GM12873 (cell line): Measurements from ENCODE around the gene PAK2.

Source experiments
- TF ChIP-seq, protein P1 (sequence below): IDR thresholded peaks from 2 replicates; pipeline ENCODE4 v1.5.1; 2012; ENCODE audit warnings: low read depth, mild to moderate bottlenecking, moderate library complexity, low read length, control low read depth; ENCODE audit not compliant: insufficient read depth; ENCODE audit errors: missing control alignments

The PAK2 gene

DNA sequence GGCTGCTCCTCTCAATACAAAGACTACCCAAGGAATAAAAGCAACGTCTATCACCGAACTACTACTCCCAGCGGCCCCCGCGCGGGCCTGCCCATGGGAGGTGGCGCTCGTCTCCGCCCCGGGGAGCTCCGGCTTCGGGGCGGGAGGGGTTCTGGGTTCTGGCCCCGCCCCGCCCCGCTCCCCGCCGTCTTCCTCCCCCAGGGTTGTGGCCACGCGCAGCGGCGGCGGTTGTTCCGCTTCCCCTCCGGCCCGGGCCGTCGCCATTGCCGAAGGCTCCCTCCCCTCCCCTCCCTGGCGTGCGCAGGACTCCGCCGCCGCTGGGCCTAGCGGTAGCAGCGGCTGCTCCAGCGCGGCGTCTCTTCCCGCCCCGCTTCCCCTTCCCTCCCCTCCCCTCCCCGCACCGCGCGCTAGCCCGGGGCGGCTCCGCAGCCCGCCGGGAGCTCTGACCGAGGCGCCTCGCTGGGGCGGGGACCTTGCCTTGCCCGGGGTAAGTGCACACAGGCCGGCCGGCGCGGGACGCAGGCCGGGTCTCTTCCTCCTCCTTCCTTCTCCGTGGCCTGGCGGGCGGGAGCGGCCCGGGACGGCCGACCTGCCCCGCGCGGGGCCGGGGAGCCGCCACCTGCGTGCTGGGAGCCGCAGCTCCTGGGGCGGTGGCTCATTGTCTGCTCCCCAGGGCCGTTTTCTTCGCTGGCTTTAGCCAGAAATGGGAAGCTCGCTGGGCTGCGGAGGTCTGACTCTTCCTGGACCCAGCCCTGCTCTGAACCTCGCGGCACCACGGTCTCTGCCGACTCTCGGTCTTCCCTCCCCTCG, at the start of gene PAK2:
TSS of gene PAK2 (plus strand) at position 187 of the 810 bp plus-strand sequence. CDS start 42,790 bp downstream, outside the sequence.
- TF ChIP-seq, protein P1, sequence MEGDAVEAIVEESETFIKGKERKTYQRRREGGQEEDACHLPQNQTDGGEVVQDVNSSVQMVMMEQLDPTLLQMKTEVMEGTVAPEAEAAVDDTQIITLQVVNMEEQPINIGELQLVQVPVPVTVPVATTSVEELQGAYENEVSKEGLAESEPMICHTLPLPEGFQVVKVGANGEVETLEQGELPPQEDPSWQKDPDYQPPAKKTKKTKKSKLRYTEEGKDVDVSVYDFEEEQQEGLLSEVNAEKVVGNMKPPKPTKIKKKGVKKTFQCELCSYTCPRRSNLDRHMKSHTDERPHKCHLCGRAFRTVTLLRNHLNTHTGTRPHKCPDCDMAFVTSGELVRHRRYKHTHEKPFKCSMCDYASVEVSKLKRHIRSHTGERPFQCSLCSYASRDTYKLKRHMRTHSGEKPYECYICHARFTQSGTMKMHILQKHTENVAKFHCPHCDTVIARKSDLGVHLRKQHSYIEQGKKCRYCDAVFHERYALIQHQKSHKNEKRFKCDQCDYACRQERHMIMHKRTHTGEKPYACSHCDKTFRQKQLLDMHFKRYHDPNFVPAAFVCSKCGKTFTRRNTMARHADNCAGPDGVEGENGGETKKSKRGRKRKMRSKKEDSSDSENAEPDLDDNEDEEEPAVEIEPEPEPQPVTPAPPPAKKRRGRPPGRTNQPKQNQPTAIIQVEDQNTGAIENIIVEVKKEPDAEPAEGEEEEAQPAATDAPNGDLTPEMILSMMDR, result no peak

DNA sequence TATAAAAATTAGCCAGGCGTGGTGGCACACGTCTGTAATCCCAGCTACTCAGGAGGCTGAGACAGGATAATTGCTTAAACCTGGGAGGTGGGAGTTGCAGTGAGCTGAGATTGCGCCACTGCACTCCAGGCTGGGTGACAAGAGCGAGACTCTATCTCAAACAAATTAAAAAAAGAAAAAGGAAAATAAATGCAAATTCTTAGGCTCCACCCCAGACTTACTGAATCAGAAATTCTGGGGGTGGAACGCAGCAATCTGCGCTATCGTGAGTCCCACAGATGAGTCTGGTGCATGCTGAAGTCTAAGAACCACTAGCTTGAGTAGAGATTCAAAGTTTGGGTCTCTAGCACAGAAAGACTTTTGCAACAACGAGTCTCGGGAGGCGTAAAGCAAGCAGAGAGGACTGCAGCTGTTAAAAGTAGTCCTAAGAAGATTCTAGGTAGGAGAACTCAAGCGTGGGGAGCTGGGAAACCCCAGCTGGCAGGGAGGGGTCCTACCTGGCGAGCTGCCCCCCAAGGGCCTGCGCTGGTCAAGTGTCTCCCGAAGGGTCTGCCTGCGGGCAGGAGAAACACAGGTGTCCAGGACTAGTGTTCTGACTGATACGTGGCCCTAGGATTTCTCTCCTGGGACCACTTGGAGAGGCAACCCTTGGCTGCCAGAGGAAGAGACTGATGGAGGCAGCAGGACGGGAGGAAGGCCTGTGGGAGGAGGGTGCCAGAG, 49.6 kb upstream of the PAK2 start:
- TF ChIP-seq, protein P1, result no peak

DNA sequence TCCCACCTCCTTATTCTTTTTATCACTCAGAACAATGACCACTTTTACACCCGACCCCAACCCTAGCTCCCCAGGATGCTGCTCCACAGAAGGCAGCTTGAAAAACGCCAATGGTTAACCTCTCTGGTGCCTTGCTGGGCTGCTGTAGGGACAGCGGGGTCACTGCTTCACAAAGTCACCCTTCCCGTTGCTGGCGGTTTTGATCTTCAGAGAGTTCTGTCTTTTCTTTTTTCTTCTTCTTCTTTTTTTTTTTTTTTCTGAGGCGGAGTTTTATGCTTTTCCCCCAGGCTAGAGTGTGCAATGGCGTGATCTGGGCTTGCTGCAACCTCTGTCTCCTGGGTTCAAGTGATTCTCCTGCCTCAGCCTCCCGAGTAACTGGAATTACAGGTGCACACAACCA, 48.3 kb upstream of the PAK2 start:
- TF ChIP-seq, protein P1, result no peak

DNA sequence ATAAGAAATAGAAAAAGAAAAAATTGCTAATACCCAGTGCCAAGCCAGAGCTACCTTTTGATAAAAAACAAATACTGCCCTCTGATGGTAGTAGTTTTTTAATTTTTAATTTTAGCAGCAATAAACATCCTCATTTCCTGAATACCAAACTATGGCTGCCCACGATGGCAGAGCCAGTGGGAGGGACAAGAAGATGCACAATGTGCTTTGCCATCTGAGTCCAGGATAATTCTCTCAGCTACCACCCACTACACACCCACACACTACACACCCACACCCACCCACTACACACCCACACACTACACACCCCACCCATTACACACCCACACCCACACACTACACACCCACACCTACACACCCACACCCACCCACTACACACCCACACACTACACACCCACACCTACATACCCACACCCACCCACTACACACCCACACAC, 45.4 kb upstream of the PAK2 start:
- TF ChIP-seq, protein P1, result no peak

DNA sequence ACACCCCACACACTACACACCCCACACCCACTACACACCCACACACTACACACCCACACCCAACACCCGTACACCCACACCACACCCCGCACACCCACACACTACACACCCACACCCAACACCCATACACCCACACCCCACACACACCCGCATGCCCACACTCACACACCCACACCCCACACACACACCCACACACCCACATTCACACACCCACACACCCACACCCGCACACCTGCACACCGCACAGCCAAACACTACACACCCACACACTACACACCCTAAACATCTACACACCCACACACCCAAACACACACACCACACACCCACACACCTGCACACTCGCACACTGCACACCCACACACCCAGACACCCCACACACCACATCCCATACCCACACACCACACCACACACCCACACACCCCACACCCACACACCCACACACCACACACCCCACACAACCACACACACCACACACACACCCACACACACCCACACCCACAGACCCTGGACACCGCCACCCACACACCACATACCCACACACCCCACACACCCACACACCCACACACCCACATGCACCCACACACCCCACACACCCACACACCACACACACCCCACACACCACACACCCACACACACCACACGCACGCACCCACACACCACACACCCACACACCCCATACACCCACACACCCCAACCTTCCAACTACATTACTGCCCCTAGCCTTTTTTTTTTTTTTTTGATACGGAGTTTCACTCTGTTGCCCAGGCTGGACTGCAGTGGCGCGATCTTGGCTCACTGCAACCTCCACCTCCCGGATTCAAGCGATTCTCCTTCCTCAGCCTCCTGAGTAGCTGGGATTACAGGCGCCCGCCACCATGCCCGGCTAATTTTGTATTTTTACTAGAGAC, 44.5 kb upstream of the PAK2 start:
- TF ChIP-seq, protein P1, result no peak

DNA sequence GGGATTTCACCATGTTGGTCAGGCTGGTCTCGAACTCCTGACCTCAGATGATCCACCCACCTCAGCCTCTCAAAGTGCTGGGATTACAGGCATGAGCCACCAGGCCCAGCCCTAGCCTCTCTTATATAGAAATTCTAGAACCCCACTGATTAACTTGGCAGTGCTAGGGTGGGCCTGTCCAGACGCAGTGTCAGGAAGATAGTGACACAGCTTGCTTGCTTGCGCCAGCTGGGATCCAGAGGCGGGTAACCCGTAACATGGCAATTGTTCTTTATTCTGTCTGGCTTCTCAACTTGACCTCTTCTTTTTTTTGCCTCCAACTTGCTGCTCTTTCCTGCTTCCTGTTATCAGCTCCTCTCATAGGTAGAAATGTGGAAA, 43.8 kb upstream of the PAK2 start:
- TF ChIP-seq, protein P1, result no peak

DNA sequence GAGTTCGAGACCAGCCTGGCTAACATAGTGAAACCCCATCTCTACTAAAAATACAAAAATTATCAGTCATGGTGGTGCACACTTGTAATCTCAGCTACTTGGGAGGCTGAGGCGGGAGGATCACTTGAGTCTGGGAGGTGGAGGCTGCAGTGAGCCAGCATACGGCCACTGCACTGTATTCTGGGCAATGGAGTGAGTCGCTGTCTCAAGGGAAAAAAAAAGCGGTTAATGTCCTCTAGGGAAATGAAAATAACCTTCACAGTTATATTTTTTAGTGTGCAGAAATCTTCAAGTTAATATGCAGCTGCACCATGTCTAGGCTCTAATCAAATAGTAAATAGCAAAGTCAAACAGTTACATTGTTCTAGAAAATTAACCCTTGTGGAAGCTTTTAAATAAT, 42.4 kb upstream of the PAK2 start:
- TF ChIP-seq, protein P1, result no peak
